ENCODE results near the gene ESYT2.

The ESYT2 gene

DNA sequence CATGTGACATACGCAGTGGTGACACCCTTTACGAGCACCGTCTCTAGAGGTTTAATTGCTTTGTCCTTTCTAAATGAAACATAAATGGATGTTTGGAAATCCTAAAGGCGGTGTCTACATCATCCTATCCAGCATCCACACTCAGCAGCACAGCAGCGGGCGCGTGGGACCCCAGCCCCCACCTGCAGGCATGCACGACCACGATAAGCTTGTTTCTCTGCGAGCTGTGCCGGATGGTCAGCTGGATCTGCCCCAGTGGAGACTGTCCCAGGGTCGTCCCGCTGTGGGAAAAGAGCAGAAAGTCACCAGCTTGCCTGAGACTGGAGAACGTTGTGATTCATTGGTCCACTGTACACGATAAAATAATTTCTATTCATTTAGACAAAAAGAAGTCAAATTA is 90.5 kb downstream of the ESYT2 start:
- no peak for DNase-seq

- no peak for DNase-seq
Observed at GRCh38 chr7:158737064-158737695, 92.1 kb downstream of the ESYT2 start.

DNA sequence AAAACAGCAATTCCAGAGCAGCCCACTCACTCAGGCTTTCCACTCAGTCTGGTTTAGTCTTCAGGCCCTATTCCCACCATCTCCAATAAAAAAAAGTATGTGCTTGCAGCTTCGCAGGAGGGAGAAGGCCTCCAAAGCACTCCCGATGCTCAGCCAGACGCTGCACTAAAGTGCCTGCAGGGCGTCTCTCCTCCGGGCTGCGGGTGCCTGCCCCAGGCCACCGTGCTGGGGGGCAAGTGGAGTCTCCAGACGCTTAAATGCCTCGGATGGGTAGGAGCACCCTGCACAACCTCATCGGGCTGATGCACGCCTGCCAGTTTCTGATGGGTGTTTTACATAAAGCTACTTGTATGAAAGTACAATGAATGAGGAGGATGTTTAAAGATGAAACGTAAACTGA is 93.4 kb downstream of the ESYT2 start:
- DNase-seq = no peak

GRCh38 chr7:158734861-158735260 is 94.4 kb downstream of the ESYT2 start:
- no peak for DNase-seq

GRCh38 chr7:158733775-158734494 is 95.4 kb downstream of the ESYT2 start:
- DNase-seq = no peak

DNA sequence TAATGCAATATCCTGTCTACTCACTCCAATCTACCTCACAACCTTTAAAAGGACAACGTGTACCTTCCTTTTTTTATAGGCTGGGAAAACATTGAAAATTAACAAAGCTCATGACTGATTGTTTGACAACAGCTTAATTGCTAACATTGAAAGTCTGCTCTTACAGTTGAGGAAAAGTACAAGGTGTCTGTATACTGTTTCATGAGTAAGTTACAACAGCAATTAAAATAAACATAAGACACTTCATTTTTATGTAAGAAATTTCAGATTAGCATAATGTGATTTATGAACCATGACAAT is 96.1 kb downstream of the ESYT2 start:
- no peak for DNase-seq

GRCh38 chr7:158732494-158733219 is 96.7 kb downstream of the ESYT2 start:
- no peak for DNase-seq

- DNase-seq = peak; percentile 56
Observed at GRCh38 chr7:158731761-158732160, 97.5 kb downstream of the ESYT2 start.

GRCh38 chr7:158730383-158731346 is 98.6 kb downstream of the ESYT2 start:
- DNase-seq = no peak

GRCh38 chr7:158729646-158730382 is 99.5 kb downstream of the ESYT2 start:
- no peak for DNase-seq

- peak; percentile 55 for DNase-seq
Observed at GRCh38 chr7:158728911-158729645, 100.2 kb downstream of the ESYT2 start.

- DNase-seq = no peak
Observed at GRCh38 chr7:158727690-158728089, 101.6 kb downstream of the ESYT2 start.

DNA sequence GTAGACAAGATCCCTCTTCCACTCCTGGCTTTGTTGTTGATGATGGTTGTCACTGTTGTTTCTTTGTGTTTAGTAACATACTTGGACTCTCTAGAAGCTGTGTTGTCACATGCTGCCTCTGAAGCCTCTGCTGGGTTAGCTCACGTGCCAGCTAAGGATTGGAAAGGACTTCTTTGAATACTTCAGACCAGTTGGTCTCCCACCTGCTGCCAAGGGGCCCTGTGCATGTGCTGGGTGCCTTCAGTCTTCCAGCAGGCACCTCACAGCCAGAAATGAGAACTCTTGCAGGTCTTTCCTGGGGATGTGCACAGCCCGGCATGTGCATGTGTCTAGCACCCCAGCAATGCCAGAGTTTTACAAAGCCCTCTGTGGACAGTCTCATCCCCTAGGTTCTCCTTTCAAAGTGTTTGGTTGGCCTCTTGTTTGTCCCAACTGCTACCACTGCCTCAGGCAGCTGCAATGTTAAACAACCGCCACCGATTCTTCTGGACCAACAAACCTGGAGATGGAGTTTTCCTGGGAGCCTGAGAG is 103.0 kb downstream of the ESYT2 start:
- no peak for DNase-seq

GRCh38 chr7:158725506-158725800 is 103.9 kb downstream of the ESYT2 start:
- no peak for DNase-seq

GRCh38 chr7:158724658-158725505 is 104.4 kb downstream of the ESYT2 start:
- DNase-seq = no peak

DNA sequence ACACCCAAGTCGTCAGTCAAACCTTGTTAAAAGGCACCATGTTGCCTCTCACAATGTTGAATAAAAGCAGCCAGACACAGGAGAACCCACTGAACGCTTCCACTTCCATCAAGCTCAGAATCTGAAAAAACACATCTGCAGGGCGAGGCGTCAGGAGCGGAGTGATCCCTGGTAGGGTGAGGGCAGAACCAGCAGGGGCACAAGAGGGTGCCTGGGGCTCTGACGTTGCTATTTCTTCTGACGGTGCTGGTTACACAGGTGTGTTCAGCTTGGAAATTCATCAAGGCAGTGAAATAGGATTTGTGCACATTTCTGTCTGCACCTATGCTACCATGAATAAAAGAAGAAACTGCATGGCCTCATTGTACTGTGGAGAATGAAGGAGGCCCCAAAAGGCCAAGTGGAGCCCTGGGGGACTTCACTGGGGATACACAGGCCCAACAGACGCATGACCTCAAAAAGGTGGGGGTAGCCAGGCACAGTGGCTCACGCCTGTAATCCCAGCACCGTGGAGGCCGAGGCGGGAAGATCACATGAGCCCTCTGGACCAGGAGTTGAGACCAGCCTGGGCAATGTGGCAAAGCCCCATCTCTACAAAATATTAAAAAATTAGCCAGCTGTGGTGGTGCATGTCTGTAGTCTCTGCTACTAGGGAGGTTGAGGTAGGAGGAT is 105.5 kb downstream of the ESYT2 start:
- no peak for DNase-seq

- DNase-seq = no peak
Observed at GRCh38 chr7:158723266-158723665, 106.0 kb downstream of the ESYT2 start.

GRCh38 chr7:158722574-158723237 is 106.6 kb downstream of the ESYT2 start:
- no peak for DNase-seq

- DNase-seq = no peak
Observed at GRCh38 chr7:158720112-158720511, 109.2 kb downstream of the ESYT2 start.

All from NCI-H1436 (cell line).